ENCODE data around the gene PIEZO1. TPM values are rescaled to one million over a fixed set of nuclear protein-coding genes. Genes with fewer than 3 reads are reported as not detected.

The PIEZO1 gene
- total and polyA plus RNA-seq, 8 donors, result 16.3 to 255 (median 31.8) TPM

DNA sequence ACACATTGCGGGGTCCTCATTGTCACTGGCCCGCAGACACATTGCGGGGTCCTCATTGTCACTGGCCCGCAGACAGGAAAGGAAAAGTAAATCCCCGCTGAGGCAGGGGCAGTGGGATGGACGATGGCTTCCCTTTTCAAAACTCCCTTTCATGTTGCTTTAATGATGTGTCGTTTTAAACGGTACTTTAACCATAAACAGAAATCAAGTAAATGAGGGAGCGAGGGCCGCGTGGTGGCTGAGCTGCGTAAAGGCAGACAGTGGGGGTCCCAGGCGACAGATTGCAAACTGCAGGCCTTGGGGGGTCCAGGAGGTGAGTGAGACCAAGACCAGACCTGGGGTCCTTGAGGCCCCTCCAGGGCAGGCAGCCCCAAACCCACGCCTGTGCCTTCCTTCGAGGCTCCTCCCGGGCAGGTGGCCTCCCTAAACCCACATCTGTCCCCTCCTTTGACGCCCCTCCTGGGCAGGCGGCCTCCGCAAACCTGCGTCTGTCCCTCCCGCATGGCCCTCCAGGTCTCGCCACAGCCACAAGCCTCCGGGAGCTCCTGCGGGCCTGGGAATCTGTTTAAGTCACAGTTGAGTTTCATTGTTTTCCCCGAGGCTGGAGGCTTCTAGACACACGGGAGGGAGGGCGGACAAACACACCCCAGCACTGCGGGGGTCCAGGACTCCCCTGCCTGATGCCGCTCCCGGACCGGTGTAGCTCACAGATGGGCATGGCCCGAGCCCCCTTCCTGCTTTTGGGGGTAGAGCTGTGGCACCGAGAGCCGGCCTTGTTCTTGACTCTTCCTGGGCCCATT is 7.3 kb downstream of the PIEZO1 start:
- TF ChIP-seq, protein P1, sequence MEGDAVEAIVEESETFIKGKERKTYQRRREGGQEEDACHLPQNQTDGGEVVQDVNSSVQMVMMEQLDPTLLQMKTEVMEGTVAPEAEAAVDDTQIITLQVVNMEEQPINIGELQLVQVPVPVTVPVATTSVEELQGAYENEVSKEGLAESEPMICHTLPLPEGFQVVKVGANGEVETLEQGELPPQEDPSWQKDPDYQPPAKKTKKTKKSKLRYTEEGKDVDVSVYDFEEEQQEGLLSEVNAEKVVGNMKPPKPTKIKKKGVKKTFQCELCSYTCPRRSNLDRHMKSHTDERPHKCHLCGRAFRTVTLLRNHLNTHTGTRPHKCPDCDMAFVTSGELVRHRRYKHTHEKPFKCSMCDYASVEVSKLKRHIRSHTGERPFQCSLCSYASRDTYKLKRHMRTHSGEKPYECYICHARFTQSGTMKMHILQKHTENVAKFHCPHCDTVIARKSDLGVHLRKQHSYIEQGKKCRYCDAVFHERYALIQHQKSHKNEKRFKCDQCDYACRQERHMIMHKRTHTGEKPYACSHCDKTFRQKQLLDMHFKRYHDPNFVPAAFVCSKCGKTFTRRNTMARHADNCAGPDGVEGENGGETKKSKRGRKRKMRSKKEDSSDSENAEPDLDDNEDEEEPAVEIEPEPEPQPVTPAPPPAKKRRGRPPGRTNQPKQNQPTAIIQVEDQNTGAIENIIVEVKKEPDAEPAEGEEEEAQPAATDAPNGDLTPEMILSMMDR (IDR thresholded peaks at IDR 0.05), result no peak
- Histone ChIP-seq H3K4me3 (no peak overlapping the region), H3K27me3 (no peaks in the 10 kb centered on the region), H3K4me1 (no peaks in the 10 kb centered on the region), H3K27ac (no peak overlapping the region), H3K9me3 (no peaks in the 10 kb centered on the region), H3K36me3 (no peaks in the 10 kb centered on the region)
- no peak for ATAC-seq
- no peak for FAIRE-seq
- intact Hi-C loops (cut with DNase I), result no loop called here
- peak in 2 of 6 donors; percentile 14 to 46 for DNase-seq
- 77 to 86% methylated on average over 34 of the region's 34 CpGs for WGBS, 2 donors

DNA sequence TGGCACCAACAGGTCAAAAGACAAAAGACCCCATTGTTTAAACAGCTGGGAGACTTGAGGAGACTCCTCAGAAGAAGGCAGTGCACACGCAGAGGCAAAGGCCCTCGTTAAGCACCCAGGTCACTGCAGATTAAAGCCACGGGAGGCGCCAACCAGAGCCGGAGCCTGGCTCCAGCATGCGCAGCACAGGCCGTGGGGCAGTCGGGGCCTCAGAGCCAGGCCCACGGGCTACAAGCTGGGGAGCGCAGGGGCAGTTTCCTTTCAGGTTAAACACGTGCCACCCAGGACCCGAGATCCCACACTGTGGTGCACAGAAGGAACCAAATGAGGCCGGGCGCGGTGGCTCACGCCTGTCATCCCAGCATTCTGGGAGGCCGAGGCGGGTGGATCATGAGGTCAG is 9.2 kb downstream of the PIEZO1 start:
- intact Hi-C loops (cut with DNase I), result no loop called here
- Histone ChIP-seq H3K4me1 (no peaks in the 10 kb centered on the region), H3K27me3 (no peaks in the 10 kb centered on the region), H3K36me3 (no peaks in the 10 kb centered on the region), H3K9me3 (no peaks in the 10 kb centered on the region), H3K27ac (no peak overlapping the region), H3K4me3 (no peak overlapping the region)
- DNase-seq (peak in 2 of 6 donors; percentile 8 to 42), FAIRE-seq (no peak), ATAC-seq (no peak)
- TF ChIP-seq, protein P1 (IDR thresholded peaks at IDR 0.05), result no peak
- 87 to 90% methylated on average over 16 to 18 of the region's 18 CpGs for WGBS, 2 donors

DNA sequence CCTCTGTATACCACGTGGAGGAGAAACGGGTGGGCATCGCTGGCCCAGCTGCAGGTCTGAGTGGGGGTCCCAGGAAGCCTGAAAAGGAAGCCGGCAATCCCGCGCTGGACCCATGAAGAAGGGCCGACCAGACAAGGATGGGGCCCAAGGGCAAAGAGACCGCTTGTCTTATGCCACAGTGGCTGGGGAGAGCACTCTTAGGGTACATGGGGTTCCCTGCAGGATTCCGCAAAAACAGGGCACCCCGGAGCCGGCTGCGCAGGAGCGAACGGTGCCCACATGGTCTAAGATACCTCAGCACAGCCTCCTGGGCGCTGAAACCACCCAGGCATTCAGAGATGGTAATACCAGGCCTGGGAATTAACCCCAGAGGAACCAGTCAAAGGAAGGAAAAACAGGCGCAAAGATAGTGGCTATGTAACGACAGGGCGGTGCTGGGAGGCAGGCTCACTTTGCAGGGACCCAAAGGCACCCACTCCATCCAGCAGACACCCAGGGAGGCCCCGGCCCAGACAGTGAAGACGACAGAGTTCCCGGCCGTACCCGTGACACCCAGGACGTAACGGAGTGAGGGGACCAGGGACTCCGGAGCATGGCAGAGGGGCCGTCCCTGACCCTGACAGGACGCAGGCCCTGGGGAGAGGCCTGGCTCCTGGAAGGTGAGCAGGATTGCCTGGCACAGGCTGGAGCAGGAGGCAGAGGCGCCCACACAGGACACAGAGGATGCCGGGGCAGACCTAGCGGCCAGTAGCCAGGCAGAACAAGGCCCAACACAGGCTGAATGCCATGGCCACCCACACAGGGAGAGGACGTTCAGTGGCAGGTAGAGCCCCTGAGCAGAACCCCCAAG is 10.3 kb downstream of the PIEZO1 start:
- ATAC-seq (no peak), FAIRE-seq (no peak), DNase-seq (peak in 2 of 6 donors; percentile 20 to 54)
- no peaks in the 10 kb centered on the region for H3K36me3 ChIP-seq
- WGBS, 2 donors, result 88 to 92% methylated on average over 32 of the region's 32 CpGs
- intact Hi-C loops (cut with DNase I), result no loop called here
- no peak overlapping the region for H3K27ac ChIP-seq
- TF ChIP-seq, protein P1 (IDR thresholded peaks at IDR 0.05), result no peak
- no peaks in the 10 kb centered on the region for H3K9me3 ChIP-seq
- H3K4me1 ChIP-seq, result no peaks in the 10 kb centered on the region
- no peaks in the 10 kb centered on the region for H3K27me3 ChIP-seq
- H3K4me3 ChIP-seq, result no peak overlapping the region

DNA sequence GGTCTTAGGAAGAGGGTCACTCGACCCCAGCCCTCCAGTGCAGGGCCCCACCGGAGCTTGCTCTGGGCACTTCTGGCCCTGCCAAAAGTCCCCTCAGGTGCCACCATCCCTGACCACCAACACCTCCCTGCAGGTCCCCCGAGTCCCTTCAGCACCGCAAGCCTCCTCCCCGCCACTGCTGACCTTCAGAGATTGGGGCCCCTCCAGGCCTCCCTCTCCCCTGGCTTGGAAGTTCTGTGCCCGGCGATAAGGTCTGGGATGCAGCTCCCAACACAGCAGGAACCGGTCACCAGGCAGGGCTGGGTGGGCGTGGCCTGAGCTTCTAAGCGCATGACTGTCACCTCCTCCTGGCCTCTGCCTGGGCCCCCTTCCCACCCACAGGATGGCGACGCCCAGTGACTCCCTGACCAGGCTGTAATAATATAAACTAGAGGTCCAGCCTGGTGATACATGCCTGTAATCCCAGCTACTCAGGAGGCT is 11.2 kb downstream of the PIEZO1 start:
- TF ChIP-seq, protein P1 (IDR thresholded peaks at IDR 0.05), result no peak
- DNase-seq (peak in 2 of 6 donors; percentile 46 to 69), FAIRE-seq (no peak), ATAC-seq (peak in 1 of 4 donors; percentile 9)
- Histone ChIP-seq H3K27ac (peak overlapping the region in 2 of 4 donors; percentile 67 to 71), H3K4me1 (no peaks in the 10 kb centered on the region), H3K36me3 (no peaks in the 10 kb centered on the region), H3K9me3 (no peaks in the 10 kb centered on the region), H3K27me3 (no peaks in the 10 kb centered on the region), H3K4me3 (no peak overlapping the region)
- 48 to 49% methylated on average over 10 to 12 of the region's 12 CpGs for WGBS, 2 donors
- intact Hi-C loops (cut with DNase I), result no loop called here

Measured in pancreas (tissue), 10 donors.